ENCODE measurements around the gene TSKS.

- no peak for TF ChIP-seq CTCF (IDR thresholded peaks at IDR 0.05)
- no peak for TF ChIP-seq POLR2AphosphoS5 (IDR thresholded peaks at IDR 0.05)
Measured at GRCh38 chr19:49799271-49799797, 36.2 kb upstream of the TSKS start.

All from upper lobe of left lung (tissue), 4 donors.